ENCODE measurements around the gene GALNT17.

The GALNT17 gene

DNA sequence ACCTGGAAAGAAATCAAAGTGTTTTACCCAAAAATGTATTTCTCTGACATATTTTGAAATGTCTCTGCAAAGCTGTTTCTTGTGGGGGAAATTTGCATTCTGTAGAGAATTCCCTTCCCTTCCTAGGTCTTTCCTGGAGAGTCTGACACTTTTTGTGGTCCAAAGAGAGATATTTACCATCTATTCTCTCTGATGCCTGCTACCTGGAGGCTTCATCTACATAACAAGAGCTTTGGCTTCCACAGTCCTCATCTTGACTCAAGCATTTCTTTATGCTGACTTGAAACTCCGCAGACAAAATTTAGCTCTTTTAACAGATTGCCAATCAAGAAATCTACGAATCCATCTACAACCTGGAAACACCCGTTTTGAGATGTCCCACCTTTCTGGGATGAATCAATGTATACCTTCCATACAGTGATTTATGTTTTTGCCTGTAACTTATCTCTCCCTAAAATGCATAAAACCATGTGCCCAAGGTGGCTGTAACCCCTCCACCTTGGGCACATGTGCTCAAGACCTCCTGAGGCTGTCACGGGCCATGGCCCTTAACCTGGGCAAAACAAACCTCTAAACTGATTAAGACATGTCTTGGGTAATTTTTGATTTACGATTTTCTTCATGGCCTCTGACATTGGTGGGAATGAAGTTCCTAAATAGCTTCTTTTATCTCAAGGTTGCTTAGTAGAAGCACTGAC is 334.7 kb downstream of the GALNT17 start:
- no peak for DNase-seq

DNA sequence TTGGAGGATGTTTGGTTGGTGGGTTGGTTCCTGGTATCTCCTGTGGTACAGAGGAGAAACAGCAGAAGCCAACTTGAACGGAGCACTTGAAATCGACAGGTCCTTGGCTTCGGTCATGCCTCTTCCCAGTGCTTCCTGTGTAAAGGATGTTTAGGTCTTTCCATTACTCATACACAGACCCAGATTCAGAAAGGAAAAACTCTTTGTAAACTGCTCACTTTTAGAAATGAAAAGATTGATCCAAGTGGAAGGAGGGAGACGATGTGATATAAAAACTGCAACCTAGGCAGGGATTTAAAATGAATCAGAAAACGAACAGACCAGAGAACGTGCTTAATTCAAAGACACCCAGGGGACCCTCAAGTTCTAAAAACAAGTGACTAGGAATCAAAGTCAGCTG is 338.4 kb downstream of the GALNT17 start:
- DNase-seq: no peak

DNA sequence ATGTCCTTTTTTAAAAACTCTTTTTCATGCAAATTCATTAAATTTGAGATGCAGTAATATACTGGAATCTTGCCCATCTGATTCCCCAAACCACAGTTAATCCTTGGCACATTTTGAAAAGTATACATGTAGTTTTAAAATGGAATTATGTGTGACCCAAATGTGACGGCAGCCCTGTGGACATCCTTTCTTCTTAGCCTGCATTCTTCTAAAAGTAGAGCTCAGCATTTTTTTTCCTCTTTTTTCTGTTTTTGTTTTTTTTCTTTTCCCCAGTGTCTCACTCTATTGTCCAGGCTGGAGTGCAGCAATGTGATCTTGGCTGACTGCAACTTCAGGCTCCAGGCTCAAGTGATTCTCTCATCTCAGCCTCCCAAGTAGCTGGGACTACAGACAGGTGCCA is 338.9 kb downstream of the GALNT17 start:
- DNase-seq: no peak

DNA sequence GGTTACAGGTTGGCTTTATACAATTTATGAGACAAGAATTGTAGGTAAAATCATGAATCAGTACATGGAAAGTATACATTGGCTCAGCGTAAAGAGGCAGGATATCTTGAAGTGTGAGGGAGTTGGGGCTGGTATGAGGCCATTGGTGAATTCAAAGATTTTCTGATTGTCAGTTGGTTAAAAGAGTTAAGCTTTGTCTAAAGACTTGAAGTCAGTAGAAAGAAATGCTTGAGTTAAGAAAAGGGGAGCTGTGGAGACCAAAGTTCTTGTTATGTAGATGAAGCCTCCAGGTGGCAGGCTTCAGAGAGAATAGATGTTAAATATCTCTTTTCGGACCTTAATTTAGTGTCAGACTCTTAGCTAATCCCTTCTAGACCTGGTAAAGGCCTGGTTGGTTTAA is 341.0 kb downstream of the GALNT17 start:
- DNase-seq: no peak

DNA sequence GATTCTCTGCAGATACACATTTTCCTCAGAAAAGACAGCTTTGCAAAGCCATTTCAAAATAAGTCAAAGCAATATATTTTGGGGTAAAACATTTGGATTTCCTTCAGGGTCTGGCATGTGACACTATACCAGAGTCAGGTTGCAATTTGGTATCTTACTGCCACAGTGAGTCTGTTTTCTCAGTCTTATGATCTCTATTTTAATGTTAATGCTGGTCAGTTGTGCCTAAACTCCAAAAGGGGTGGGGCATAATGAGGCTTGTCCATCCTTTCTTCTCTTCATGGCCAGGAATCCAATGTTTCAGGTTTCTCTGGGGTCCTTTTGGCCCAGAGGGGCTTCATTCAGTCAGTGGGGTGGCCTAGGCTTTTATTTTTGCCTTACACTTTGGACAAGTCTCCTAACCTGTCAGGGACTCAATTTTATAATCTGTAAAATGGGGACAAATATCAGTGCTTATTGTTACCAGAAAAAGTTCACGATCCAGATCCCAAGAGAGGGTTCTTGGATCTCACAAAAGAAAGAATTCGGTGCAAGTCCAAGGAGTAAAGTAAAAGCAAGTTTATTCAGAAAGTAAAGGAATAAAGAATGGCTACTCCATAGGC is 341.5 kb downstream of the GALNT17 start:
- no peak for DNase-seq

DNA sequence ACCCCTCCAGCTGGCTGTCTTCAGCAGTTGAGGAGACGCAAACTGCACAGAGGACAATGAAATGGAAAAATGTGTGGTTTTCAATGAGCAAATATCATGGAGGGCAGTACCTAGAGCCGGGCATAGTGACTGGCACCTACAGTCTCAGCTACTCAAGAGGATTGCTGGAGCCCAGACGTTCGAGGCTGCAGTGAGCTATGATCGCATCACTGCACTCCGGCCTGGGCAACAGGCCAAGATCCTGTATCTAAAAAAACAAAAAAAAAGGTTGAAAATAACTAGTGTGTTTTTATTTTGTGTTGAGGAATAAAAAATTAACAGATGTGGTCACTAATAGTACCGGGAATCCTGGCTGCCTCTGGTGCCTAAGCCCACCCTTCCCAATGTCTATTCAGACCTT is 345.5 kb downstream of the GALNT17 start:
- no peak for DNase-seq

DNA sequence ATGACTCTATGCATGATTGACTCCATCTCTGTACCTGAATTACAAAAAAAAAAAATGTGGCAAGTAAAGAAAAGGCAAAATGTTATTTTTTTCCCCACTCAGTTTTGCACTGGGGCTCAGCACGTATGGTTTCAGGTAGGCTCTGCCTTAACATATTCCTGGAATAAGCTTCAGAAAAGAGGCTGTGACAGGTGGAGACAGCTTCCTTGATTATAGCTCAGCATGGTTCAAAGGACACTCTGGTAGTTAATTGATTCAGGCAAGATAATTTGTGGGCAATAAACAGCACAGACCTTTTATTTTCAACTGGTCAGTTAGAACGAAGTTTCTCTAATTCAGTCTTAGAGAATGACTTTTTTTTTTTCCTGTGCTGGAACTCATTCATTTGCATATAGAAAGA is 347.3 kb downstream of the GALNT17 start:
- no peak for DNase-seq

DNA sequence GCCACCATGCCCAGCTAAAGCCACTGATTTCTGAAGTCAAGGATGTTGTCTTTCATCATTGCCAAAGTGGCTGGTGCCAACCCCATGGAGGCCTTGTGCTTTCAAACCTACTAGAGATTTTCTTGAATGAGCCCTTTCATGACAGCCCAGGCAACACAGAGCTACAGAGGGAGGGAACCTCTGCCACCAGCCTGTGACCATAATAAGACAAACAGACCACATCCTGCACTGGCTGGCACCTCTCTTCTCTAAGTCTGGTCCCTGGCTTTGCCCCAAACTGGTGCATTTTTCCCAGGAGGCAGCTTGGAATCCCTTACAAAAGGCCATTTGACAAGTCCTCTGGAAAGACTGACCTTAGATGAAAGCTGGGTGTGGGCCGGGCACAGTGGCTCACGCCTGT is 348.8 kb downstream of the GALNT17 start:
- DNase-seq: no peak

DNA sequence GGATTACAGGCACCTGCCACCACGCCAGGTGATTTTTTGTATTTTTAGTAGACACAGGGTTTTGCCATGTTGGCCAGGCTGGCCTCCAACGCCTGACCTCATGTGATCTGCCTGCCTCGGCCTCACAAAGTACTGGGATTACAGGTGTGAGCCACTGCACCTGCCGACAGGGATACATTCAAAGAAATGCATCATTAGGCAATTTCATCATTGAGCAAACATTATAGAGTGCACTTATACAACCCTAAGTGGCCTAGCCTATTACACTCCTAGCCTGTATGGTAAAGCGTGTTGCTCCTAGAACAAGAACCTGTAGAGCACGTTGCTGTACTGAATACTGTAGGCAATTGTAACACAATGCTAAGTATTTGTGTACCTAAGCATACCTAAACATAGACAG is 350.3 kb downstream of the GALNT17 start:
- DNase-seq: no peak

DNA sequence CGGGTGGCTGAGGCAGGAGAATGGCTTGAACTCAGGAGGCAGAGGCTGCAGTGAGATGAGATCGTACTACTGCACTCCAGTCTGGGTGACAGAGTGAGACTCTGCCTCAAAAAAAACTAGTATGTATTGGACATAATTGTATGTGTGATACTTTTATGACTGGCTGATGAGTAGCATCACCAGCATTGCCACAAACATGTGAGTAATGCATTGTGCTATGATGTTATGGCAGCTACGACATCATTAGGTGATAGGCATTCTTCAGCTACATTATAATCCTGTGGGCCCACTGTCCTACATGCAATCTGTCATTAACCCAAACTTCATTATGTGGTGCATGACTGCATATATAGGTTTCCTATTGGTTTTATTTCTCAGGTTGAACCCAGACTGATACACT is 352.4 kb downstream of the GALNT17 start:
- no peak for DNase-seq

DNA sequence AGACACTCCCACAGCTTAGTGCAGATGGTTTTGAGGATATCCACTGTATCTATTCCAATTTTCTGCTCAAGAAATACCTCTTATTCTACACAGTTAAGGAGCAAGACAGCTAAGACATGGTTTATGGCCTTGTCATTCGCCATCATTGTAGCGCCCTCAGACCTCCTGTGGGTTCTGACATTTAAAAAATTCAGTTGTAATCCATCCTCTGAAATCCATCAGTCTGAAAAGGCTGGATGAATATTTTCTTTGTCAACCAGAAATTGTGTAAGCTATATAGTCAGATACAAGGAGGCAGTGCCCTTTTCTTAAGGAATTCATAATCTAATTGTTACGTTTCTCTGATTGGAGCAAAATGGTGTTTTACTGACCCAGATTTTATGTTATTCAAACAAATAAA is 353.6 kb downstream of the GALNT17 start:
- DNase-seq: no peak

DNA sequence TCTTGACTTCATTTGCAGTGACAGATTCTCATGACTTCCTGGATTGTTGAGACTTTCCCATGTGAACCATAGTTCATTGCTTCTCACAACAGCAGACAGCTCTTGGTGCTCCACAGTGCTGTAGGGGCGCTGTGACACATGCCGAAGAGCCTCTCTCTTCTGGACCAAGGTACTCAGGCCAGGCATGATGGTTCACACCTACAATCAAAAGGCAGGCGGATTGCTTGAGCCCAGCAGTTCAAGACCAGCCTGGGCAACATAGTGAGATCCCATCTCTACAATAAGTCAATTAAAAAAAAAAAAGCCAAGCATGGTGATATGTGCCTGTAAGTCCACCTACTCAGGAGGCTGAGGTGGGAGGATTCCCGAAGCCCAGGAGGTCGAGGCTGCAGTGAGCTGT is 354.5 kb downstream of the GALNT17 start:
- DNase-seq: no peak

DNA sequence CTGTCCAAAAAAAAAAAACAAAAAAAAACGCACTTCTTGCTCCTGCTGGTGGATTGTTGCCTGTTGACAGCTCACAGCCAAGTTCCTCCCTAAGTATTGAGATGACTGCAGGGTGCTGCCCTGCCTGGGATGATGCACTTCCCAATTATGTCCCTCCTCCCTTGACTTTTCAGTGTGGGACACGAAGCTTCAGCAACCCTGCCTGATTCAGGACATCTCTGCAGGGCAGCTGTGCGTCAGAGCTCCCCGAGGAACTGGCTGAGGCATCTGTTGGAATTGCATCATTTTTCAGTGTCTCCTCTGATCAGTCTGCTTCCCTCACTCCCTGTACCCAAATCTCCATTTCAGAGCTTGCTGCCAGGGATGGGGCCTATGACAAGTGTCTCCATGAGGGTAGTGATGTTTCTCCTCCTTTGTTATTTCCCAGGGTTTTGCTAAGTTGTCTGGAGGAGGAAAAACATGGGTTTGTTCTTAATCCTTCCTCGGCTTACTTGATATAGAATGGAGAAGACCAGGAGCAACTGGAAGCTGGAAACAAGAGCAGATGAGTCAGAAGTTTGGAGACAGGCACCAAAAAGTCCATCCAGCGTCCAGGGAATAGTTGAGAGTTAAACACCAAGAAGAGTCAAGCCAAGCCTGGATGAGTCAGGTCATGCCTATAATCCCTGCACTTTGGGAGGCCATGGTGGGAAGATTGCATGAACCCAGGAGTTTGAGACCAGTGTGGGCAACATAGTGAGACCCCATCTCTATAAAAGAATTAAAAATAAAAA is 355.1 kb downstream of the GALNT17 start:
- no peak for DNase-seq

DNA sequence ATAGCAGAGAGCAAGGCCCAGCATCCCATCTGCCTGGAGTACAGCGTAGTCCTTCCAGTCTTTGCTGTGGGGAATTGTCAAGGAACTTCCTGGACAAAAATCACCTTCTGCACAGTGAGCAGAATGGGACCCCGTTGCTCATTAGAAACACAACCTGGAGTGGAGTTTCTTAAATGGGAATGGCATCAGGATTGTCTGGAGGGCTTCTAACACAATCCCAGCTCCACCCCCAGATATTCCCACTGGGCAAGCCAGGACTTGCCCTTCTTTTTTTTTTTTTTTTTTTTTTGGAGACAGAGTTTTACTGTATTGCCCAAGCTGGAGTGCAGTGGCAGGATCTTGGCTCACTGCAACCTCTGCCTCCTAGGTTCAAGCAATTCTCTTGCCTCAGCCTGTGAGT is 356.4 kb downstream of the GALNT17 start:
- no peak for DNase-seq

DNA sequence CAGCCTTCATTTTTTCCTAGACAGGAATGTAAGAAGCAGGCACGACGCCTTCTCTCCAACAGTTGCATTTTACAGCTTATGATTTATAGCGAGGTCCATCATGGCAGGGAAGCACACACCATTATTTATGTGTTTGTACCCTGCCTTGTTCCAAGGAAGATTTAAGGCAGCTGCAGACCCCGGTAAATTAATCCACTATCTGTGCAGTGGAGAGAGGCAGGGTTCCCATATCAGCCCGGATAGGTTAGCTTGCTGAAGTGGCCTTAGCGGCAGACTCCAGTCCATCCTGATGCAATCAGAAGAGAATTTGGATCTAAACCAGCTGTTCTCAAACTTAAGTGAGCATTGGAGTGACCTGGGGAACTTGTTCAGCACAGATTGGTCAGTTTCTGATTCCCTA is 359.4 kb downstream of the GALNT17 start:
- no peak for DNase-seq

DNA sequence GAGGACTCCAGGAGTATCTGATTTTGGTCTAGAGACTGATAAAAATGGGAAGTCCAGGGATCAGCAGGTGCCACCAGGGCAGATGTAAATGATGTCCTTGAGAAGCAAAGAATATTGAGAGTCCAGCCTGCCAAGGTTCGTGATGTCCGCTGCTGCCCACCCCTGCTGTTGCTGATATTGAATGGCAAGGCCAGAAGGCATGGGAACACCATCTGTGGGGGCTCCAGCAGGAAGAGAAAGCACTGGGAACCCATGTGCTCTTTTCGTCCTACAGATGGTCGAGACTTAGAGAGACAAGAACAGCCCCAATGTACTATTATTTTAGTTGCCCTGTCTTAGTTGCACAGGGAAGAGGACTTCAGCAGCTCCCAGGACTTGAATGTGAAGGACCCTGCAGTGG is 363.9 kb downstream of the GALNT17 start:
- no peak for DNase-seq

DNA sequence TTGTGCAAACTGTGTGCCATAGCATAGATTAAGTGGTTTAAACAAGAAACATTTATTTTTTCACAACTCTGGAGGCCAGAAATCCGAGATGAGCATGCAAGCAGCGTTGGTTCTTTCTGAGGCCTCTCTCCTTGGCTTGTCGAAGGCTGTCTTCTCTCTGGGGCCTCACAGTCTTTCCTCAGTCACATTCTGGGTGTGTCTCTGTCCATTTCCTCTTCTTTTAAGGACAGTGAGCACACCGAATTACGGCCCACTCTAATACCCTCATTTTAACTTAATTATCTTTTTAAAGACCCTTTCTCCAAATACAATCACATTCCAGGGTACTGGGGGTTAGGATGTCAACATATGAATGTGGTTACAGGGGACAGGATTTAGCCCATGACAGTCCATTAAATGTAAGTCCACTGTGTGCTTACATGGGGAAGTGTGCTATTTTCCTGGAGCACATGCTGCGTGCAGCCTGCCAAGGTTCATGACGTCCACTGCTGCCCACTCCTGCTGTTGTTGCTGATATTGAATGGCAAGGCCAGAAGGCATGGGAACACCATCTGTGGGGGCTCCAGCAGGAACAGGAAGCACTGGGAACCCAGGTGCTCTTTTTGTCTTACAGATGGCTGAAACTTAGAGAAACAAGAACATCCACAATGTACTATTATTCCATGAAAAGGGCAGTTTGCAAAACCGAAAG is 365.5 kb downstream of the GALNT17 start:
- no peak for DNase-seq

DNA sequence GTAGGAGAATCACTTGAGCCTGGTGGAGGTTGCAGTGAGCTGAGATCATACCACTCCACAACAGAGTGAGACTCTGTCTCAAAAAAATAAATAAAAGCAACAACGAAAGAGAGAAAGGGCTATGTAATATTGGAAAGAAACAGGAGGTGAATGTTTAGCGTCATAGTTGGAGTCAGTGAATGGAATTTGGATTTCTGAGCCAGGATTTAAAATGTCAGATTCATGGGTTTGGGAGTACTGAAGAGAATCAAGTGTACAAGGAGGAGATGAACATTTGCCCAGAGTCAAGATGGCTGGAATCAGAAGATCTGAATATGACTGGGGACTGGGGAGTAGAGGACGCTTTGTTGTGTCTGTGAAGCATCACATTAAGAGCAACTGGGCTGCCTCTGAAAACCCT is 366.4 kb downstream of the GALNT17 start:
- no peak for DNase-seq

DNA sequence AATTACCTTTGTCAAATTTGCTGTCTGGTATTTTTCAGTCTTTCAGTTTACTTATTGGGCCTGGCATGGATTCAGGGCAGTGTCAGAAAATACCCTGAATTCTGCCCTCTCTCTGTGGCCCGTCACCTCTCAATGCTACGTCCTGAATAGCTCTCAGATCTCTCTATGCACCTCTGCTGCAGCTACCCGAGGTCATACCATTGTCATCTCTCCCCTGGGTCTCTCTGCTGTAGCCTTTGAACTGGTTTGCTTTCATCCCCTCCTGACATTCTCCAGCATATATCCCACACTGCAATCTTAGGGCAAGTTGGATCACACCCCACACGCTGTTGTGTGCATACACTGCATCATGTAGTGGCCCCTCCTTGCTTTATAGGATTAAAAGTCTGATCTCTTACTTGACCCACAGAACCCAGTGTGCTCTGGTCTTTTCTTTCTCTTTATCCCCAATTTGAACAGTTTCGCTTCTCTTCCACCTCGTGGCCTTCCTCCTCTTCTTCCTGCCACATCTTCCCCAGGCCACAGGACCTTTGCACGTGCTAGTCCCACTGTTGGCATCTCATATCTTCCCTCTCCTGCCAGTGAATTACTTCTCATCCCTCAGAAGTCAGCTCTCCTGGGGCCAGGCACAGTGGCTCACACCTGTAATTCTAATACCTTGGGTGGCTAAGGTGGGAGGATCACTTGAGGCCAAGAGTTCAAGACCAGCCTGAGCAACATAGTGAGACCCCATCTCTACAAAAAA is 372.9 kb downstream of the GALNT17 start:
- DNase-seq: no peak

DNA sequence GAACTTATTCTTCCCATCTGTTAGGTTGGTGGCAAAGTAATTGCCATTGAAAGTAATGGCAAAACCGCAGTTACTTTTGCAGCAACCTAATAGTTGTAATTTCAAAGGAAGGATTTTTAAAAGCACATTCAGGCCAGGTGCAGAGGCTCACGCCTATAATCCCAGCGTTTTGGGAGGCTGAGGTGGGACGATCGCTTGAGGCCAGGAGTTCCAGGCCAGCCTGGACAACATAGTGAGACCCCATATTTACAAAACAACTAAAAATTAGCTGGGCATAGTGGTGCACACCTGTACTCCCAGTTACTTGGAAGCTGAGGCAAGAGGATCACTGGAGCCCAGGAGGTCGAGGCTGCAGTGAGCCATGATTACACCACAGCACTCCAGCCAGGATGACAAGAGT is 374.9 kb downstream of the GALNT17 start:
- DNase-seq: no peak

DNA sequence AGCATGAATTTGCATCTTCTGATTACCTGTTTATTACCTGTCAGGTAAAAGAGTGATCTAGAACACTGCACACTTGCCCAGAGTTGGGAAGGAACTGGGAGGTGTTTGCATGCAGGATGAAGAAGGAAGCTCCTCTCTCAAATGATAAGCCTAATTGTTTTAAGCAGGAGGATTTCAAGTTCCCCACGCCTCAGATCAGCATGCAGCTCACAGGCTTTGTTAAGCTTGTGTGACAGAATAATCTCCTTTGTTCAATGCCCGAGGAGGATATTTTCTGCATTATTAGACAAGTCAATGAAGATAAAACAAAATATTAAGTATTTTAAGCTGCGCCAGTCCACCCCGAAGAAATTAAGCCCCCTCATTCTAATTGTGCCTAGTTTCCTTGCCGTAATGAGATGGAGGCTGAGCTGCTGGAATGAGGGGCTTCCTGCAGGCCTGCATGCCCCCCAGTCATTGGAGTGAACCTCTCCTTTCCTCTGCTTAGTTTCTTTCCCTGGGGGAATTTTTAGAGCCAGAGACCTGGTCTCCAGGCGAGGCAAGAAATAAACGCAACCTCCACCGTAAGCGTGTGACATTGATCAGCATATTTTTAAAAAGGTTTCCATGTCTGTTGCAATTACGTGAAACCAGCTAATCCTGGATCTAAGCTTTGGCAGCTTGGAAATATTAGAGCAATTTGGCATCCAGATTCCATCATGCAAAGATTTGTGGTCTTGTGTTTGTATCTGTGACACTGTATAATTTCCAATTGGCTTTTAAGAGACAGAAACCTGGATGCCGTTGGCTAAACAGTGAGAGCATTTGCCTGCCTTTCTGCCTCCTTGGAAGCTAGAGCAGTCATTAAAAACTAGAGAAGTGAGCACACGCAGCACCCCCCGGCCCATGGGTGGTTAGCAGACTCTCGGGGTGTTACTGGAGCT is 376.0 kb downstream of the GALNT17 start:
- DNase-seq: no peak

DNA sequence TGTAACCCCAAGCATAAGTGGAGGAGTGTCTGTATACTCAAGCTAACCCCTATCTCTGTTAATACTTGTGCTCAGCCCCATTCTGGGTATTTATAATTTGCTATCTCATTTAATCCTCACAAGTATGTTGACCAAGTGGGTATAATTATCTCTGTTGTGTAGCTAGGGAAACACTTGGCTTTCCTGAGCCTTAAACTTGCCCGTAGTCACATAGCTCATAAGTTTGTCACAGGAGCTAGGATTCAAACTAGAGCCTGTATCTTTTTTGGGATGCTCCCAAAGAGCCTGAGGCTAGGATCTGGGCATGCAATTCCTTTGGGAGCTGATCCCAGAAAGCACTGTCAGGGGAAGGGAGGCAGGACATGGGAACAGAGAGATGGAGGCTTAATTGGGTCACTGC is 377.4 kb downstream of the GALNT17 start:
- DNase-seq: no peak
